PC-9 (cell line): ENCODE measurements around the gene C2CD4C. TPM values are rescaled to one million over a fixed set of nuclear protein-coding genes. Genes with fewer than 3 reads are reported as not detected.
"Not testable (repeated sequence)": the region's sequence is repeated elsewhere in the genome, so short reads cannot be mapped to it uniquely, and the experiment has no call there.

Source experiments
- BruUV-seq: library from RNA; stranded (reverse); fragments of 400-500 nt; replicated peaks from 2 replicates; lab custom pipeline; 2021; lab: Mats Ljungman, UMichigan
- CTCF ChIA-PET: fragments of 300-600 bp; sonication (Branson Sonifier 250); formaldehyde crosslinking; loops from one replicate; lab custom pipeline; 2022; ENCODE audit warnings: antibody characterized with exemption; lab: Charles Lee
- POLR2A ChIA-PET: fragments of 300-600 bp; sonication (Branson Sonifier 250); formaldehyde crosslinking; loops from one replicate; lab custom pipeline; 2022; ENCODE audit warnings: antibody characterized with exemption; ENCODE audit not compliant: unreplicated experiment; lab: Charles Lee
- DNase-seq, 2 experiments: peaks; one replicate each; pipeline versions ENCODE4 v3.0.0 to v3.0.0-alpha.2; 2015 to 2022; ENCODE audit warnings: mixed read lengths in 1 of 2
- H2AFZ ChIP-seq: fragments of 200-600 bp; sonication (generic); 2 replicates; pipeline ENCODE4 v1.8.1; 2017; ENCODE audit warnings: antibody characterized with exemption
- H3F3A ChIP-seq: fragments of 200-600 bp; sonication (generic); 2 replicates; pipeline ENCODE4 v1.8.1; 2017; ENCODE audit warnings: antibody characterized with exemption, mild to moderate bottlenecking, low read depth; ENCODE audit not compliant: insufficient read depth
- H3K27ac ChIP-seq: fragments of 200-600 bp; sonication (generic); 2 replicates; pipeline ENCODE4 v1.6.1; 2016; ENCODE audit warnings: mixed run types
- H3K27me3 ChIP-seq: fragments of 200-600 bp; sonication (generic); 2 replicates; pipeline ENCODE4 v1.6.1; 2016; ENCODE audit warnings: low read depth, mixed run types; ENCODE audit not compliant: insufficient read depth
- H3K36me3 ChIP-seq: fragments of 200-600 bp; sonication (generic); 2 replicates; pipeline ENCODE4 v1.6.1; 2016; ENCODE audit warnings: low read depth, mixed run types
- H3K4me1 ChIP-seq: fragments of 200-600 bp; sonication (generic); replicated peaks from 2 replicates; pipeline ENCODE4 v1.6.1; 2016; ENCODE audit warnings: mixed run types; ENCODE audit not compliant: insufficient read depth
- H3K4me2 ChIP-seq: fragments of 200-600 bp; sonication (generic); 2 replicates; pipeline ENCODE4 v1.6.1; 2017; ENCODE audit warnings: mixed run types
- H3K4me3 ChIP-seq: fragments of 200-600 bp; sonication (generic); 2 replicates; pipeline ENCODE4 v1.6.1; 2016; ENCODE audit warnings: mixed run types
- H3K79me2 ChIP-seq: fragments of 200-600 bp; sonication (generic); 2 replicates; pipeline ENCODE4 v1.6.1; 2017; ENCODE audit warnings: low read depth, mixed run types
- H3K9me2 ChIP-seq: fragments of 200-600 bp; sonication (generic); 2 replicates; pipeline ENCODE4 v1.8.1; 2017; ENCODE audit warnings: mild to moderate bottlenecking; ENCODE audit not compliant: insufficient read depth
- H3K9me3 ChIP-seq: fragments of 200-600 bp; sonication (generic); 2 replicates; pipeline ENCODE4 v1.8.1; 2016; ENCODE audit warnings: low read depth; ENCODE audit not compliant: insufficient read depth
- H4K20me1 ChIP-seq: fragments of 200-600 bp; sonication (generic); 2 replicates; pipeline ENCODE4 v1.8.1; 2017; ENCODE audit not compliant: insufficient read depth
- EZH2 ChIP-seq: fragments of 200-600 bp; sonication (generic); IDR thresholded peaks from 2 replicates; pipeline ENCODE4 v1.8.0; 2017; ENCODE audit warnings: antibody characterized with exemption, low read depth
- intact Hi-C: fragments of 100-400 bp; cut with micrococcal nuclease; formaldehyde crosslinking; loops from one replicate; pipeline ENCODE4 v1.10.0; 2022; ENCODE audit not compliant: unreplicated experiment
- total RNA-seq: library from RNA; stranded (reverse); gene quantifications from 2 replicates; pipeline ENCODE4 v1.2.3, GENCODE V29; 2021
- TF ChIP-seq, protein P1 (sequence below): fragments of 200-600 bp; sonication (generic); conservative IDR thresholded peaks from 2 replicates; pipeline ENCODE4 v1.6.1; 2017; ENCODE audit warnings: mixed run types, antibody characterized with exemption, mild to moderate bottlenecking, moderate library complexity

Gene C2CD4C
- total RNA-seq, 1 experiment from 2014 or later, result 1.2 TPM

GRCh38 chr19:424546-424945 is 15.6 kb upstream of the C2CD4C start:
- ChIA-PET POLR2A (no interaction called here), CTCF (no interaction called here)
- Histone ChIP-seq H3K36me3 (no peaks in the 10 kb centered on the region), H3K9me2 (no peaks in the 10 kb centered on the region), H3K27me3 (peaks cover 60% of the 10 kb centered on the region), H3K4me3 (no peak overlapping the region), H2AFZ (no peak overlapping the region), H3K9me3 (no peaks in the 10 kb centered on the region), H4K20me1 (no peaks in the 10 kb centered on the region), H3K27ac (no peak overlapping the region), H3F3A (no peaks in the 10 kb centered on the region), H3K79me2 (no peaks in the 10 kb centered on the region), H3K4me2 (no peak overlapping the region), H3K4me1 (no peaks in the 10 kb centered on the region)
- no peak for DNase-seq
- intact Hi-C loops, result no loop called here
- TF ChIP-seq EZH2, result no peak
- TF ChIP-seq, protein P1, sequence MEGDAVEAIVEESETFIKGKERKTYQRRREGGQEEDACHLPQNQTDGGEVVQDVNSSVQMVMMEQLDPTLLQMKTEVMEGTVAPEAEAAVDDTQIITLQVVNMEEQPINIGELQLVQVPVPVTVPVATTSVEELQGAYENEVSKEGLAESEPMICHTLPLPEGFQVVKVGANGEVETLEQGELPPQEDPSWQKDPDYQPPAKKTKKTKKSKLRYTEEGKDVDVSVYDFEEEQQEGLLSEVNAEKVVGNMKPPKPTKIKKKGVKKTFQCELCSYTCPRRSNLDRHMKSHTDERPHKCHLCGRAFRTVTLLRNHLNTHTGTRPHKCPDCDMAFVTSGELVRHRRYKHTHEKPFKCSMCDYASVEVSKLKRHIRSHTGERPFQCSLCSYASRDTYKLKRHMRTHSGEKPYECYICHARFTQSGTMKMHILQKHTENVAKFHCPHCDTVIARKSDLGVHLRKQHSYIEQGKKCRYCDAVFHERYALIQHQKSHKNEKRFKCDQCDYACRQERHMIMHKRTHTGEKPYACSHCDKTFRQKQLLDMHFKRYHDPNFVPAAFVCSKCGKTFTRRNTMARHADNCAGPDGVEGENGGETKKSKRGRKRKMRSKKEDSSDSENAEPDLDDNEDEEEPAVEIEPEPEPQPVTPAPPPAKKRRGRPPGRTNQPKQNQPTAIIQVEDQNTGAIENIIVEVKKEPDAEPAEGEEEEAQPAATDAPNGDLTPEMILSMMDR, result no peak
- no TSS peak for BruUV-seq

DNA sequence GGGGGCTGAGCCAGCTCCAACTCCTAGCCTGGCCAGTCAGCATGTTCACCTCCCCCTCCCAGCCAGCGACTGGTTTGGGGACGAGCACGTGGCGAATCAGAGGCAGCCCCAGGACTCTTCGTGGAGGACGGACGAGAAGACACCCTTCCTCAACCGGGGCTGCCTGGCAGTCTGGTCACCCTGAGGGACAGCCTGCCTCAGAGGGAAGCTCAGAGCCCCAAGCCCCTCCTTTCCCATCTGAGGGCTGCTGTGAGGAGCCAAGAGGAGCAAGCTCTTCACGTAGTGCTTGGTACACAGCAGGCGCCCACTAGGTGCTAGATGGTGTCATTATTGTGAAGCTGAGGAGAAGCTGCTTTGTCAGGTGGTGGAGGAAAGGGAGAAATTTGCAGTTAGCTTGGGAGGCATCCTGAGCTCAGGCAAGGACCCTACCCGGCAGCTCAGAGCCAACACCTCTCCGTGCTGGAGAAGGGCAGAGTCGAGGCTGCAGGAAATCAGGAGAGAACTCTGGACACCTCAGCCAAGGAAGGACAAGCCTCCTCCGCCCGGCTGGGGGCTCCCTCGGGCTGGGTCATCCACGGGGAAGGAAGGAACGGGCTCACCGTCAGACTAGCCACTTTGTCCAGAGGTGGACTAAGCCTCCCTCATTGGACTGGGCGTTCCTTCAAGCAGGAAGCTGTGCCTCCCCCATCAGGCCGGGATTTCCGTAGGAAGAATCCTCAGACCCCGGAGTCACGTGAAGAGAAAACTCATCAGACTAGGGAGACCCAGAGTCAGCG is 14.9 kb upstream of the C2CD4C start:
- no peaks in the 10 kb centered on the region for H3K79me2 ChIP-seq
- H3K36me3 ChIP-seq, result no peaks in the 10 kb centered on the region
- no peak overlapping the region for H3K4me2 ChIP-seq
- H3K9me3 ChIP-seq, result no peaks in the 10 kb centered on the region
- no peaks in the 10 kb centered on the region for H3K4me1 ChIP-seq
- no peak for DNase-seq
- TF ChIP-seq EZH2, result no peak
- TF ChIP-seq, protein P1, result no peak
- H3K27me3 ChIP-seq, result peaks cover 67% of the 10 kb centered on the region
- no peak overlapping the region for H3K27ac ChIP-seq
- ChIA-PET CTCF (no interaction called here), POLR2A (no interaction called here)
- intact Hi-C loops, result no loop called here
- H2AFZ ChIP-seq, result no peak overlapping the region
- H3F3A ChIP-seq, result no peaks in the 10 kb centered on the region
- H4K20me1 ChIP-seq, result no peaks in the 10 kb centered on the region
- BruUV-seq, result no TSS peak
- no peak overlapping the region for H3K4me3 ChIP-seq
- no peaks in the 10 kb centered on the region for H3K9me2 ChIP-seq

DNA sequence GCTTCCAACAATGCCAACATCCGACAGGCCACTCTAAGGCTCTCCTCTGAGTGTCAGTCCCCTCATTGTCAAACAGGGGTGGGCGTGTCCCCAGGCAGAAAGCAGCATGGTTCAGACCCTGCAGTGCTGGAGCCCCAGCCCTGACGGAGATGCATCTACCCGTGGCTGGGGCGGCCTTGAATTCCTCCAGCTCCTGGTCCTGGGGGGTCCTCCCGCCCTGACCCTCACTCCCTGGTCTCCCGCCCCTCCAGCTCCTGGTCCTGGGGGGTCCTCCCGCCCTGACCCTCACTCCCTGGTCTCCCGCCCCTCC is 13.9 kb upstream of the C2CD4C start:
- POLR2A ChIA-PET, H2AFZ ChIP-seq, BruUV-seq, H3K4me1 ChIP-seq, H3K9me3 ChIP-seq, H3K36me3 ChIP-seq, DNase-seq, CTCF ChIA-PET, intact Hi-C loops, H3K27ac ChIP-seq, H3F3A ChIP-seq, H3K9me2 ChIP-seq, H3K4me2 ChIP-seq, H3K4me3 ChIP-seq, H3K79me2 ChIP-seq, H4K20me1 ChIP-seq: not testable (repeated sequence)
- H3K27me3 ChIP-seq, result peaks cover 77% of the 10 kb centered on the region
